ENCODE measurements around the gene KRTAP19-2. TPM values are rescaled to one million over a fixed set of nuclear protein-coding genes. Genes with fewer than 3 reads are reported as not detected.

Gene KRTAP19-2
- total RNA-seq, 2 donors from 2014 or later, result not detected

GRCh38 chr21:30448514-30448913 lies 38.7 kb downstream of the KRTAP19-2 start:
- Mint-ChIP-seq H3K4me1 (ENCODE audit: low read depth in 2 of 2) (no peaks in the 10 kb centered on the region), H3K27ac (no peak overlapping the region), H3K9me3 (peaks cover 12% of the 10 kb centered on the region), H3K27me3 (no peaks in the 10 kb centered on the region), H3K36me3 (no peaks in the 10 kb centered on the region), H3K4me3 (no peak overlapping the region)
- DNase-seq (ENCODE audit: low spot score), result no peak
- ATAC-seq, result no peak

DNA sequence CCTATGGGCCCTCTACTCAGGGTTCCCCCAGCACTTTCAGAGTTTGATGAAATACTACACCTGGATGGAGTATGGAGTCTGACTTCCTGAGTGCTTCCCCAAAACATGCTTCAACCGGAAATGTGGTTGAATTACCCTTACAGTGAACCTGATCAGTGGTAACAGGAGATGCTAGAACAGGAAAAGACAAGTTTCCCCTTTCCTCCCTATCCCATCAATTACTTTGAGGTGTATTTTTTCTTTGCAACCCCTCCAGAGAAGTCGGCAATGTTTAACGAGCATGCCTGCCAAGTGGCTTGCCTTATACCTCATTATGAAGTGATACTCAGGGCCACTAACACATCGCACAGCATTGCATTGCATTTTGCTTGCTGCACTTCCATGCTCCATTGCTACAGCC lies 40.2 kb downstream of the KRTAP19-2 start:
- ATAC-seq (no peak), DNase-seq (ENCODE audit: low spot score) (no peak)
- H3K27me3 Mint-ChIP-seq, result no peaks in the 10 kb centered on the region
- no peak overlapping the region for H3K4me3 Mint-ChIP-seq
- H3K27ac Mint-ChIP-seq, result no peak overlapping the region
- no peaks in the 10 kb centered on the region for H3K36me3 Mint-ChIP-seq
- peaks cover 12% of the 10 kb centered on the region for H3K9me3 Mint-ChIP-seq
- no peaks in the 10 kb centered on the region for H3K4me1 Mint-ChIP-seq (ENCODE audit: low read depth in 2 of 2)

GRCh38 chr21:30444204-30444603 lies 43.0 kb downstream of the KRTAP19-2 start:
- Mint-ChIP-seq H3K36me3 (no peaks in the 10 kb centered on the region), H3K27me3 (no peaks in the 10 kb centered on the region), H3K9me3 (peaks cover 9% of the 10 kb centered on the region), H3K4me1 (ENCODE audit: low read depth in 2 of 2) (no peaks in the 10 kb centered on the region), H3K27ac (no peak overlapping the region), H3K4me3 (no peak overlapping the region)
- DNase-seq (ENCODE audit: low spot score) (no peak), ATAC-seq (no peak)

GRCh38 chr21:30443226-30443625 lies 44.0 kb downstream of the KRTAP19-2 start:
- Mint-ChIP-seq H3K27ac (no peak overlapping the region), H3K4me1 (ENCODE audit: low read depth in 2 of 2) (no peaks in the 10 kb centered on the region), H3K36me3 (no peaks in the 10 kb centered on the region), H3K4me3 (no peak overlapping the region), H3K9me3 (peaks cover 5% of the 10 kb centered on the region), H3K27me3 (no peaks in the 10 kb centered on the region)
- DNase-seq (ENCODE audit: low spot score), result no peak
- ATAC-seq, result no peak

GRCh38 chr21:30439975-30440374 lies 47.3 kb downstream of the KRTAP19-2 start, which contains the start of gene KRTAP15-1:
TSS of gene KRTAP15-1 (plus strand) at chr21:30440275. CDS start at chr21:30440328, 53 bp downstream.
- Mint-ChIP-seq H3K36me3 (no peaks in the 10 kb centered on the region), H3K4me3 (no peak within 1 kb of the TSS), H3K9me3 (peaks cover 3% of the 10 kb centered on the region), H3K27ac (no peak within 1 kb of the TSS), H3K27me3 (no peaks in the 10 kb centered on the region), H3K4me1 (ENCODE audit: low read depth in 2 of 2) (no peaks in the 10 kb centered on the region)
- DNase-seq (ENCODE audit: low spot score) (no peak), ATAC-seq (no peak)

Other genes starting within 250 kb of the KRTAP19-2 start
- not detected for gene KRTAP24-1, start 204.5 kb downstream of the KRTAP19-2 start, total RNA-seq
- not detected for gene KRTAP25-1, start 197.9 kb downstream of the KRTAP19-2 start, total RNA-seq
- not detected for gene KRTAP26-1, start 167.1 kb downstream of the KRTAP19-2 start, total RNA-seq
- not detected for gene KRTAP27-1, start 149.7 kb downstream of the KRTAP19-2 start, total RNA-seq
- not detected for gene KRTAP23-1, start 138.8 kb downstream of the KRTAP19-2 start, total RNA-seq
- gene KRTAP13-2, start 115.2 kb downstream of the KRTAP19-2 start, total RNA-seq, result not detected
- gene KRTAP13-1, start 91.4 kb downstream of the KRTAP19-2 start, total RNA-seq, result not detected
- gene KRTAP13-3, start 61.5 kb downstream of the KRTAP19-2 start, total RNA-seq, result not detected
- not detected for gene KRTAP13-4, start 57.2 kb downstream of the KRTAP19-2 start, total RNA-seq
- gene KRTAP15-1, start 47.2 kb downstream of the KRTAP19-2 start, total RNA-seq, result not detected
- not detected for gene KRTAP19-1, start 7.1 kb downstream of the KRTAP19-2 start, total RNA-seq
- not detected for gene KRTAP19-3, start 4.6 kb upstream of the KRTAP19-2 start, total RNA-seq
- gene KRTAP19-4, start 9.7 kb upstream of the KRTAP19-2 start, total RNA-seq, result not detected
- not detected for gene KRTAP19-5, start 14.7 kb upstream of the KRTAP19-2 start, total RNA-seq
- not detected for gene KRTAP19-6, start 54.4 kb upstream of the KRTAP19-2 start, total RNA-seq
- gene KRTAP19-7, start 73.9 kb upstream of the KRTAP19-2 start, total RNA-seq, result not detected
- gene KRTAP22-2, start 103.0 kb upstream of the KRTAP19-2 start, total RNA-seq, result not detected
- not detected for gene KRTAP6-3, start 105.0 kb upstream of the KRTAP19-2 start, total RNA-seq
- gene KRTAP6-2, start 111.5 kb upstream of the KRTAP19-2 start, total RNA-seq, result not detected
- not detected for gene KRTAP22-1, start 113.7 kb upstream of the KRTAP19-2 start, total RNA-seq
- not detected for gene KRTAP6-1, start 126.5 kb upstream of the KRTAP19-2 start, total RNA-seq
- gene KRTAP20-1, start 129.0 kb upstream of the KRTAP19-2 start, total RNA-seq, result not detected
- not detected for gene KRTAP20-4, start 133.2 kb upstream of the KRTAP19-2 start, total RNA-seq
- not detected for gene KRTAP20-2, start 147.8 kb upstream of the KRTAP19-2 start, total RNA-seq
- gene KRTAP20-3, start 155.4 kb upstream of the KRTAP19-2 start, total RNA-seq, result not detected
- not detected for gene KRTAP21-3, start 231.3 kb upstream of the KRTAP19-2 start, total RNA-seq